Measurements from ENCODE around the gene ADCY2.
A peak's percentile ranks its signal among the peaks of the same experiment; 100 is the strongest.

The ADCY2 gene

GRCh38 chr5:7850395-7851239, 454.7 kb downstream of the ADCY2 start, which contains the start of gene CFAP90:
Gene CFAP90 (minus strand): TSS chr5:7851133. CDS start chr5:7851021, 112 bp downstream.
- peak within 1 kb of the TSS; percentile 14 for H4K8ac ChIP-seq (ENCODE audit: low read length)
- peak; percentile 62 for DNase-seq
- H3K23ac ChIP-seq (ENCODE audit: low read length in 2 of 2) = peak within 1 kb of the TSS in 1 of 2 experiments; percentile 34
- peak within 1 kb of the TSS; percentile 43 for H3K9ac ChIP-seq (ENCODE audit: low read length)
- no peaks in the 10 kb centered on the region for H3K79me1 ChIP-seq (replicated peaks; ENCODE audit: low read length, poor library complexity, severe bottlenecking)
- no peak within 1 kb of the TSS for H2BK5ac ChIP-seq (ENCODE audit: low read depth, low read length, poor library complexity, severe bottlenecking)
- H2BK12ac ChIP-seq (ENCODE audit: low read length in 2 of 2) = peak within 1 kb of the TSS in 1 of 2 experiments; percentile 46
- peaks cover 14 to 52% of the 10 kb centered on the region in 2 experiments for H3K27me3 ChIP-seq (ENCODE audit: control insufficient read depth in 1 of 2, insufficient read depth in 1 of 2, low read length in 2 of 2)
- H3K4me2 ChIP-seq (ENCODE audit: low read length, poor library complexity, severe bottlenecking) = peak within 1 kb of the TSS; percentile 94
- H3K4ac ChIP-seq (ENCODE audit: low read depth in 1 of 2, low read length in 2 of 2) = no peak within 1 kb of the TSS
- H2AFZ ChIP-seq (ENCODE audit: low read depth, low read length) = peak within 1 kb of the TSS; percentile 51
- H2BK15ac ChIP-seq (ENCODE audit: low read depth, poor library complexity, severe bottlenecking) = no peak within 1 kb of the TSS
- no peak within 1 kb of the TSS for H4K91ac ChIP-seq (ENCODE audit: low read length)
- H2BK120ac ChIP-seq (ENCODE audit: low read depth, low read length) = no peak within 1 kb of the TSS
- H3K36me3 ChIP-seq (ENCODE audit: control insufficient read depth in 1 of 2, insufficient read depth in 2 of 2, low read depth in 1 of 2, low read length in 2 of 2) = no peaks in the 10 kb centered on the region
- peak within 1 kb of the TSS in 1 of 2 experiments; percentile 71 for H3K18ac ChIP-seq (ENCODE audit: low read depth in 1 of 2, low read length in 2 of 2)
- no peak within 1 kb of the TSS for H3K27ac ChIP-seq (ENCODE audit: low read length, poor library complexity, severe bottlenecking)
- WGBS = 1% methylated on average over 40 of the region's 76 CpGs
- no peaks in the 10 kb centered on the region for H3K9me3 ChIP-seq (ENCODE audit: control insufficient read depth, low read length)
- H3K14ac ChIP-seq (ENCODE audit: low read length in 2 of 2) = no peak within 1 kb of the TSS
- peak within 1 kb of the TSS; percentile 53 to 76 for H3K4me3 ChIP-seq (ENCODE audit: insufficient read depth in 1 of 2, low read depth in 1 of 2, low read length in 2 of 2)
- peaks cover 20% of the 10 kb centered on the region for H3K4me1 ChIP-seq (ENCODE audit: control insufficient read depth, insufficient read depth, low read depth, low read length)
- no peak within 1 kb of the TSS for H2AK5ac ChIP-seq (ENCODE audit: low read length, severe bottlenecking)

DNA sequence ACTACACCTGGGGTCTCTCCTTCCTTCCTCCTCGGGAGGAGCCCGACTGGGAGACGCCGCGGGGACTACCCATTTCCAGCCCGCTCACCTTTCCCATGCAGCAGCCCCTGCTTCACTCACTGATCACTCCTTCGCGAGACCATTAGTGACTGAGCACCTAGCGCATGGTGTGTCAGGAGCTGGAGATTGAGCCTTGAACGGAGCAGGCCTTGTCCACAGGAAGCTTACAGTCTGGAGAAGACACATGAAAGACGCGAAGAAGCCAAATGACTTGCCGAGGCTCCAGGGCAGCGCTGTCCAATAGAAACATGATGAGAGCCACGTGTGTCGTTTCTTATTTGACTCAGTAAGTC, 455.3 kb downstream of the ADCY2 start:
- no peak overlapping the region for H3K14ac ChIP-seq (ENCODE audit: low read length in 2 of 2)
- no peak overlapping the region for H2BK5ac ChIP-seq (ENCODE audit: low read depth, low read length, poor library complexity, severe bottlenecking)
- no peak overlapping the region for H3K23ac ChIP-seq (ENCODE audit: low read length in 2 of 2)
- peak overlapping the region; percentile 53 to 76 for H3K4me3 ChIP-seq (ENCODE audit: insufficient read depth in 1 of 2, low read depth in 1 of 2, low read length in 2 of 2)
- no peak overlapping the region for H2BK15ac ChIP-seq (ENCODE audit: low read depth, poor library complexity, severe bottlenecking)
- H3K9me3 ChIP-seq (ENCODE audit: control insufficient read depth, low read length) = no peaks in the 10 kb centered on the region
- no peak overlapping the region for H2AK5ac ChIP-seq (ENCODE audit: low read length, severe bottlenecking)
- H4K8ac ChIP-seq (ENCODE audit: low read length) = peak overlapping the region; percentile 14
- no peak for DNase-seq
- no peaks in the 10 kb centered on the region for H3K79me1 ChIP-seq (replicated peaks; ENCODE audit: low read length, poor library complexity, severe bottlenecking)
- peak overlapping the region; percentile 51 for H2AFZ ChIP-seq (ENCODE audit: low read depth, low read length)
- H3K27ac ChIP-seq (ENCODE audit: low read length, poor library complexity, severe bottlenecking) = no peak overlapping the region
- peaks cover 8 to 46% of the 10 kb centered on the region in 2 experiments for H3K27me3 ChIP-seq (ENCODE audit: control insufficient read depth in 1 of 2, insufficient read depth in 1 of 2, low read length in 2 of 2)
- no peak overlapping the region for H2BK120ac ChIP-seq (ENCODE audit: low read depth, low read length)
- peak overlapping the region; percentile 43 for H3K9ac ChIP-seq (ENCODE audit: low read length)
- H4K91ac ChIP-seq (ENCODE audit: low read length) = no peak overlapping the region
- peak overlapping the region; percentile 94 for H3K4me2 ChIP-seq (ENCODE audit: low read length, poor library complexity, severe bottlenecking)
- H3K4ac ChIP-seq (ENCODE audit: low read depth in 1 of 2, low read length in 2 of 2) = no peak overlapping the region
- H3K36me3 ChIP-seq (ENCODE audit: control insufficient read depth in 1 of 2, insufficient read depth in 2 of 2, low read depth in 1 of 2, low read length in 2 of 2) = no peaks in the 10 kb centered on the region
- 58% methylated on average over 16 of the region's 16 CpGs for WGBS
- H2BK12ac ChIP-seq (ENCODE audit: low read length in 2 of 2) = peak overlapping the region in 1 of 2 experiments; percentile 46
- peaks cover 20% of the 10 kb centered on the region for H3K4me1 ChIP-seq (ENCODE audit: control insufficient read depth, insufficient read depth, low read depth, low read length)
- H3K18ac ChIP-seq (ENCODE audit: low read depth in 1 of 2, low read length in 2 of 2) = no peak overlapping the region

- no peaks in the 10 kb centered on the region for H3K79me1 ChIP-seq (replicated peaks; ENCODE audit: low read length, poor library complexity, severe bottlenecking)
- H3K4me2 ChIP-seq (ENCODE audit: low read length, poor library complexity, severe bottlenecking) = no peak overlapping the region
- no peak overlapping the region for H2AK5ac ChIP-seq (ENCODE audit: low read length, severe bottlenecking)
- no peak overlapping the region for H3K9ac ChIP-seq (ENCODE audit: low read length)
- H3K36me3 ChIP-seq (ENCODE audit: control insufficient read depth in 1 of 2, insufficient read depth in 2 of 2, low read depth in 1 of 2, low read length in 2 of 2) = no peaks in the 10 kb centered on the region
- no peak overlapping the region for H2BK15ac ChIP-seq (ENCODE audit: low read depth, poor library complexity, severe bottlenecking)
- no peak overlapping the region for H2BK5ac ChIP-seq (ENCODE audit: low read depth, low read length, poor library complexity, severe bottlenecking)
- H3K9me3 ChIP-seq (ENCODE audit: control insufficient read depth, low read length) = no peaks in the 10 kb centered on the region
- H3K18ac ChIP-seq (ENCODE audit: low read depth in 1 of 2, low read length in 2 of 2) = no peak overlapping the region
- H3K4ac ChIP-seq (ENCODE audit: low read depth in 1 of 2, low read length in 2 of 2) = no peak overlapping the region
- no peak overlapping the region for H4K91ac ChIP-seq (ENCODE audit: low read length)
- no peak for DNase-seq
- H3K23ac ChIP-seq (ENCODE audit: low read length in 2 of 2) = no peak overlapping the region
- peaks cover 20% of the 10 kb centered on the region for H3K4me1 ChIP-seq (ENCODE audit: control insufficient read depth, insufficient read depth, low read depth, low read length)
- no peak overlapping the region for H2AFZ ChIP-seq (ENCODE audit: low read depth, low read length)
- peaks cover 7 to 41% of the 10 kb centered on the region in 2 experiments for H3K27me3 ChIP-seq (ENCODE audit: control insufficient read depth in 1 of 2, insufficient read depth in 1 of 2, low read length in 2 of 2)
- H2BK12ac ChIP-seq (ENCODE audit: low read length in 2 of 2) = no peak overlapping the region
- H4K8ac ChIP-seq (ENCODE audit: low read length) = no peak overlapping the region
- H3K27ac ChIP-seq (ENCODE audit: low read length, poor library complexity, severe bottlenecking) = no peak overlapping the region
- no peak overlapping the region for H2BK120ac ChIP-seq (ENCODE audit: low read depth, low read length)
- 84% methylated on average over 8 of the region's 8 CpGs for WGBS
- H3K14ac ChIP-seq (ENCODE audit: low read length in 2 of 2) = no peak overlapping the region
- H3K4me3 ChIP-seq (ENCODE audit: insufficient read depth in 1 of 2, low read depth in 1 of 2, low read length in 2 of 2) = no peak overlapping the region
Observed at GRCh38 chr5:7851617-7852289, 455.8 kb downstream of the ADCY2 start.

DNA sequence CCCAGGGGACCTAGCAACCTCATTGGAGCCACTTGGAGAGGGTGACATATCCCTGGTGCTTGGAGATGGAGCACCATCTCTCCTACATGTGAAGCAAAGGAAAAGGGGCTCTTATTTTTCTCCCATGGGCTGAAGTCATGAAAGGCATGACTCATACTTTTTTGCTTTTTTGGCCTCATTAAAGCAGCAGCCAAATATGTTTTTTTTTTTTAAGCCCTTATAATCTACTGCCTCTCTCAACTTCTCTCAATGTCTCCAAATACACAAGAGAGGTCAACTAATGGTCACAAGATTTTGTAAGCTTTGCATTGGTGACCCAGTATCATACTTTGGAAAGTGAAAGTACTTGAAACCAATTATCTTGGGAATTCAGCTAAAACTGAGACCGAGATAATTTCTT, 456.6 kb downstream of the ADCY2 start:
- Histone ChIP-seq H2BK120ac (ENCODE audit: low read depth, low read length) (no peak overlapping the region), H3K9ac (ENCODE audit: low read length) (no peak overlapping the region), H2AK5ac (ENCODE audit: low read length, severe bottlenecking) (no peak overlapping the region), H3K79me1 (replicated peaks; ENCODE audit: low read length, poor library complexity, severe bottlenecking) (no peaks in the 10 kb centered on the region), H2BK12ac (ENCODE audit: low read length in 2 of 2) (no peak overlapping the region), H2BK15ac (ENCODE audit: low read depth, poor library complexity, severe bottlenecking) (no peak overlapping the region), H3K27me3 (ENCODE audit: control insufficient read depth in 1 of 2, insufficient read depth in 1 of 2, low read length in 2 of 2) (peaks cover 7 to 33% of the 10 kb centered on the region in 2 experiments), H3K4me3 (ENCODE audit: insufficient read depth in 1 of 2, low read depth in 1 of 2, low read length in 2 of 2) (no peak overlapping the region), H3K23ac (ENCODE audit: low read length in 2 of 2) (no peak overlapping the region), H4K91ac (ENCODE audit: low read length) (no peak overlapping the region), H4K8ac (ENCODE audit: low read length) (no peak overlapping the region), H3K14ac (ENCODE audit: low read length in 2 of 2) (no peak overlapping the region), H2BK5ac (ENCODE audit: low read depth, low read length, poor library complexity, severe bottlenecking) (no peak overlapping the region), H3K27ac (ENCODE audit: low read length, poor library complexity, severe bottlenecking) (no peak overlapping the region), H3K4me2 (ENCODE audit: low read length, poor library complexity, severe bottlenecking) (no peak overlapping the region), H3K4ac (ENCODE audit: low read depth in 1 of 2, low read length in 2 of 2) (no peak overlapping the region), H3K4me1 (ENCODE audit: control insufficient read depth, insufficient read depth, low read depth, low read length) (peaks cover 20% of the 10 kb centered on the region), H3K36me3 (ENCODE audit: control insufficient read depth in 1 of 2, insufficient read depth in 2 of 2, low read depth in 1 of 2, low read length in 2 of 2) (peaks cover 0 to under 1% of the 10 kb centered on the region in 2 experiments), H3K18ac (ENCODE audit: low read depth in 1 of 2, low read length in 2 of 2) (no peak overlapping the region), H3K9me3 (ENCODE audit: control insufficient read depth, low read length) (no peaks in the 10 kb centered on the region), H2AFZ (ENCODE audit: low read depth, low read length) (no peak overlapping the region)
- DNase-seq = peak; percentile 17
- no CpG with 5 or more reads among the region's 1 CpG for WGBS
